Ammon's horn (tissue), 1 donor: ENCODE measurements around the gene ABCD2.
A peak's percentile ranks its signal among the peaks of the same experiment; 100 is the strongest.
"Not testable (repeated sequence)": the region's sequence is repeated elsewhere in the genome, so short reads cannot be mapped to it uniquely, and the experiment has no call there.

Experiments
- DNase-seq: peaks from one replicate; pipeline ENCODE4 v3.0.0-alpha.2; 2016; ENCODE audit warnings: low spot score

The ABCD2 gene

GRCh38 chr12:39612250-39612649 lies 7.4 kb downstream of the ABCD2 start:
- no peak for DNase-seq

- no peak for DNase-seq
Measured at GRCh38 chr12:39611818-39612217, 7.8 kb downstream of the ABCD2 start.

GRCh38 chr12:39610436-39611025 lies 9.1 kb downstream of the ABCD2 start:
- DNase-seq: peak; percentile 16

GRCh38 chr12:39606712-39607423 lies 12.7 kb downstream of the ABCD2 start:
- DNase-seq: no peak

DNA sequence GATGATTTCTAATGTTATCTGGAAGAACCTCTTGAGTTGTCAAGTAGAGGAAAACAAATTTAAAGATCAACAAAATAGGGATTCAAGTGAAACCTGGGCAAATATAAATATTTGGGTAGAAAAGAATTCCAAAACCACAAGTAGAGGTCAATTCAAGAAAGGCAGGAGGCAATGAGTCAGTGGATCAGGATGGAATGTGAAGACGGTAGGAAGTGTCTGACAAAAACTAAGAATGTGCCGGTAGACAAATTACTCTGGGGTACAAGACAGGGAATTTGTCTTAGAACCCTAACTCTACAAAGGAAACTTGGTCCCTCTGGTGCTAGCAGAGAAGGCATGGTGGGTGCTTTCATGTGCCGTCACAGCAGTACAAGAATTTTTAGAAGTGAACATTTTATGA lies 13.6 kb downstream of the ABCD2 start:
- DNase-seq: no peak

- DNase-seq: no peak
Measured at GRCh38 chr12:39605501-39605900, 14.1 kb downstream of the ABCD2 start.

GRCh38 chr12:39603065-39603464 lies 16.5 kb downstream of the ABCD2 start:
- DNase-seq: no peak

DNA sequence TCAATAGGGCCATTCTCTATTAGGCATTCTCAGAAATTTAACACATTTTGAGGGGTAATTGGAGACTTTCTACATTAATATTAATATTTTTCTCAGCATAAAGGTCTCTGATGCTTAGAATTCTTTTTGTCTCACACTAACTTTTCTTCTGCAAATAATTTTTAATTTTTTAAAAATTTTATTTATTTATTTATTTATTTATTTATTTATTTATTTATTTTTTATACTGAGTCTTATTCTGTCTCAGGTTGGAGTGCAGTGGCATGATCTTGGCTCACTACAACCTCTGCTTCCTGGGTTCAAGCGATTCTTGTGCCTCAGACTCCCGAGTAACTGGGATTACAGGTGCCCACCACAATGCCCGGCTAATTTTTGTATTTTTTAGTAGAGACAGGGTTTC lies 17.7 kb downstream of the ABCD2 start:
- DNase-seq: not testable (repeated sequence)

GRCh38 chr12:39595928-39596327 lies 23.7 kb downstream of the ABCD2 start:
- DNase-seq: no peak

DNA sequence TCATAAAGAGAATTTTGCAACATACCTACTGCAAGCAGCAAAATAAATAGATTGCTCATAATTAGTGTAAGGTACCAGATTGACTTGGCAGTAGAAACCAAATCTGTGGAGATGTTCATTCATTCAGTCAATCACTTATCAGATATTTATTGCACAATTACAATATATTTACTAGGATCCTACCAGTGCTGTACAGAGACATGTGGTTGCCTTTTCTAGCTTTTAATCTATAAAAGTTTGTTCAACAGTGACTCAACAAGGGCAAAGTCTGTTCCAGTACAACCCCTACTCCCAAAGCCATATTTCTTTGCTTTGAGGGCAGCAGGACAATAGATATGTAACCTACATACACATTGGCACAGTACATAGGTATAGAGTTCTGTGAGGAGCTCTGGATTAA lies 27.3 kb downstream of the ABCD2 start:
- DNase-seq: no peak

DNA sequence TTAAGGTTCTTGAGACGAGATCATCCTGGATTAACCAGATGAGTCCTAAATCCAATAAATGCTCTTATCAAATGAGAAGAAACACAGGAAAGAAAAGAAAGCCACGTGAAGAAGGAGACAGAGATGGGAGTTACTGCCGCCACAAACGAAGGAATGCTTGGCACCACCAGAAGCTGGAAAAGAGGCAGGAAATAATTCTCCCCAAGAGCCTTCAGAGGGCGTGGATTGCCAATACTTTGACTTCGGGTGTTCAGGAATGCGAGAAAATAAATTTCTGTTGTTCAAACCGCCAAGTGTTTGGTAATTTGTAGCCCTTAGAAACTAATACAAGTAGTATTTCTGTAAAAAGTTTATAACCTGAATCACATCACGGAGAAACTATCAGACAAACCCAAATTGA lies 31.3 kb downstream of the ABCD2 start:
- DNase-seq: no peak

DNA sequence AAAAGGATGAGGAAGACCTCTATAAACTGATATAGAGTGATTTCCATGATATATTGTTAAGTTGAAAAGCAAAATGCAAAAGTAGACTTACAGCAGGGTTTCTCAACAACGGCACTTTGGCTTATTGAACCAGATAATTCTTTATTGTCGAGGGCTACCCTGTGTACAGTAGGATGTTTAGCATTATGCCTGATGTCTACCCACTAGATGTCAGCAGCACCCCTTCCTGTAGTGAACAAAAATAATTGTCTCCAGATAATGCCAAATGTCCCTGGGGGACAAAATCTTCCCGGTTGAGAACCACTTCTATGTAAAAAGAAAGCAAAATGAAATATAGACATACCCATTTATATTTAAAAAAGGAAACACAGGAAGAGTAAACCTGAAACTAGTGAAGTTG lies 32.4 kb downstream of the ABCD2 start:
- DNase-seq: peak; percentile 4

- DNase-seq: no peak
Measured at GRCh38 chr12:39586816-39587215, 32.8 kb downstream of the ABCD2 start.

DNA sequence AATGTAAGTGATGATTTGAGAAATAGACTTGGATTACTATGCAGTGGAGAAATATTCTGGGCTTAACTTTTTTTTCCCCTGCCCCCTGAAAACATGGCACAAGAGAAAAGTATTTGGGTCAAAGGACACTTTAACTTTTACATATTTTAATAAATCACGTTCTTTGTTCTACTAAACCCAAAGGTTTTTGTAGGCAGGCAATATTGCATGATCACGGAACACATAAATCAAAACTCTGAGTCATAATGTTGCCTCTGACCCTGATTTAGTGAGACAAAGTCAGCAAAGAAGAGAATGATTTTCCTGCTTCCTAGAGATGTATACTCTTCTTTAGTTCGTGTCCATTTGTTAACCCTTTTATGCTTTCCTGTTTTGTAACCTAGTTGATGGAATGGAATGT lies 38.0 kb downstream of the ABCD2 start:
- DNase-seq: no peak

GRCh38 chr12:39575498-39575875 lies 44.1 kb downstream of the ABCD2 start:
- DNase-seq: no peak

- DNase-seq: peak; percentile 35
Measured at GRCh38 chr12:39574785-39575497, 44.7 kb downstream of the ABCD2 start.

DNA sequence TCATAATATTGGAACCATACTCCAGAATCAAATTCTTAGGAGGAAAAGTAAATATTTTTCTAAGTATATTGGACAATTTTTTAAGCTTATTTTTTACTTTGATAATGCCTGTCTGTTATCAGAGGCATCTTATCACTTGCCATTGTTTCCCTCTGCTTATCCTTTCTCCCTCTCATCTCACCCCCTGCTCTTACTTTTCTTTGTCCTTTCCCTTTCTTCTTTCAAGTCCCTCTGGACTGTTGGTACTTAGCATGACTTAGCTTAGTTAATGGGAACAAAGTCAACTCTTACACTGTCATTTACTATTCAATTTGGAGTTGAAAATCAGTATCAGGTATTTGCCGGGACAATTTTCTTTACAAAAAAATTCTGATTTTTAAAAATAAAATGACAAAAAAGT lies 45.2 kb downstream of the ABCD2 start:
- DNase-seq: no peak

DNA sequence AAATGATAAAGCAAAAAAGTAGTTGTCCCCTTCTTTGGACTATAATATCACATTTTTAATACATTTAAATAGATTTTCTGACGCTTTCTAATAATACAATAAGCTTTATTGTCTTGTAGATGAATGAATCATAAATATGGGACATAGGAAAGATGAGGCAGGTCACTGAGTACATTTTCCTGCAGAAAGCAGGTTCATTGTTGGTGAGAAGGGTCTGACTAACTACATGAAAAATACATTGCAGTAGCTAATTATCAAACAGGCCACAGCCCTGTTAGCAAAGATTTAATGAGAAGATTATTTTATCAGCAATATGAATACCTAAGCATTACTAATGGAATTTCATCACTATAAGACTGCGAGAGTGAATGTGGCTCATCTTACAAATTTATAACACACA lies 45.6 kb downstream of the ABCD2 start:
- DNase-seq: no peak

GRCh38 chr12:39572551-39572950 lies 47.1 kb downstream of the ABCD2 start:
- DNase-seq: no peak

DNA sequence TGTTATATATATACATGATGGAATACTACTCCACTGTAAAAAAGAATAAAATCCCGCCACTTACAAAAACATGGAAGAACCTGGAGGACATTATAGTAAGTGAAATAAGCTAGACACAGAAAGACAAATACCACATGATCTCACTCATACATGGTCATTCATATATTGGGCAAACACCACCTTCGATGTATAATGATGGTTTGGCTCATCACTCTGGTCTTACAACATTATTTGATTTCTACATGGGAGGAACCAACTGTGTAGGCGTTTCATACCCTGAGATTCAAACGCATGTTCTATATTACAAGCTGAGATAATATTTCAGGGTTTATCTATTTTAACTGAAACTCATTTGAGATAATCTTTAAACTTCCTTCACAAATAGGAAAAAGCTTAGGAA lies 48.3 kb downstream of the ABCD2 start:
- DNase-seq: no peak

- no peak for DNase-seq
Measured at GRCh38 chr12:39553476-39553875, 66.1 kb downstream of the ABCD2 start.

DNA sequence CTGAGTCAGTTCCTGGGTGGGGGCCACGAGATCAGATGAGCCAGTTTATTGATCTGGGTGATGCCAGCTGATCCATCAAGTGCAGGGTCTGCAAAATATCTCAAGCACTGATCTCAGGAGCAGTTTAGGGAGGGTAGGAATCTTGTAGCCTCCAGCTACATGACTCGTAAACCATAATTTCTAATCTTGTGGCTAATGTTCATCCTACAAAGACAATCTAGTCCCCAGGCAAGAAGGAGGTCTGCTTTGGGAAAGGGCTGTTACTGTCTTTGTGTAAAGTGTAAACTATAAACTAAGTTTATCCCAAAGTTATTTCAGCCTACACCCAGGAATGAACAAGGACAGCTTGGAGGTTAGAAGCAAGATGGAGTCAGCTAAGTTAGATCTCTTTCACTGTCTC lies 75.4 kb downstream of the ABCD2 start:
- DNase-seq: not testable (repeated sequence)

DNA sequence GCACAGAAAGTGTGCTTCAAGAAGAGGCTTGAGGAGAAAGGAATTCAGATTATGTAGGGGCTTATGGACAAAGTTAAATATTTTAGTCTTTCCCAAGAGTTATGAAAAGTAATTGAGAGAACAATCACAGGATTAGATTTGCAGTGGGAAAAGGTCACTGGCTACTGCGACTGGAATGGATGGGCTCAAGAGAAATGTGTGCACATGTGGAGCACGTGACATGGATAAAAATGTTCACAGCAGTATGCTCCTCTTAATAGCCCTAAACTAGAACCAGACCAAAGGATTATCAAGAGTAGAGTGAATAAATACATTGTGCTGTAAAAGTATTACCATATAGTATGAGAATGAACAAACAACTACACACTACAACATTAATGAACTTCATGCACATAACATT lies 78.1 kb downstream of the ABCD2 start:
- DNase-seq: no peak
